ENCODE data around the gene MTREX. TPM values are rescaled to one million over a fixed set of nuclear protein-coding genes. Genes with fewer than 3 reads are reported as not detected.

MTREX gene
- total RNA-seq, 4 donors from 2014 or later = 50.7 to 68.3 (median 64.1) TPM

GRCh38 chr5:55416306-55416705 is 108.5 kb downstream of the MTREX start:
- DNase-seq (ENCODE audit: low spot score in 2 of 2) = no peak
- TF ChIP-seq POLR2A (IDR thresholded peaks at IDR 0.05) (no peak), CTCF (IDR thresholded peaks at IDR 0.05) (no peak)
- intact Hi-C loops (cut with DNase I; ENCODE audit: low total_unique reads) = no loop called here
- no peak overlapping the region for H3K4me3 ChIP-seq (ENCODE audit: low read depth, poor library complexity, severe bottlenecking)

GRCh38 chr5:55418994-55419968 is 111.5 kb downstream of the MTREX start:
- H3K4me3 ChIP-seq (ENCODE audit: low read depth, poor library complexity, severe bottlenecking) = no peak overlapping the region
- DNase-seq (ENCODE audit: low spot score in 2 of 2) = no peak
- intact Hi-C loops (cut with DNase I; ENCODE audit: low total_unique reads) = no loop called here
- no peak for TF ChIP-seq CTCF (IDR thresholded peaks at IDR 0.05)
- no peak for TF ChIP-seq POLR2A (IDR thresholded peaks at IDR 0.05)

- no peak for DNase-seq (ENCODE audit: low spot score in 2 of 2)
- TF ChIP-seq CTCF (IDR thresholded peaks at IDR 0.05) (no peak), POLR2A (IDR thresholded peaks at IDR 0.05) (no peak)
- H3K4me3 ChIP-seq (ENCODE audit: low read depth, poor library complexity, severe bottlenecking) = no peak overlapping the region
- intact Hi-C loops (cut with DNase I; ENCODE audit: low total_unique reads) = no loop called here
- 85 to 86% methylated on average over 4 of the region's 4 CpGs for WGBS, 2 donors
Observed at GRCh38 chr5:55421074-55421529, 113.3 kb downstream of the MTREX start.

GRCh38 chr5:55426455-55426854 is 118.7 kb downstream of the MTREX start:
- TF ChIP-seq POLR2A (IDR thresholded peaks at IDR 0.05) (no peak), CTCF (IDR thresholded peaks at IDR 0.05) (no peak)
- no peak overlapping the region for H3K4me3 ChIP-seq (ENCODE audit: low read depth, poor library complexity, severe bottlenecking)
- 97 to 99% methylated on average over 4 of the region's 4 CpGs for whole genome bisulfite sequencing, 2 donors
- intact Hi-C loops (cut with DNase I; ENCODE audit: low total_unique reads) = no loop called here
- no peak for DNase-seq (ENCODE audit: low spot score in 2 of 2)

- DNase-seq (ENCODE audit: low spot score in 2 of 2) = no peak
- 73 to 86% methylated on average over 1 of the region's 1 CpG for whole genome bisulfite sequencing, 2 donors
- no peak overlapping the region for H3K4me3 ChIP-seq (ENCODE audit: low read depth, poor library complexity, severe bottlenecking)
- TF ChIP-seq POLR2A (IDR thresholded peaks at IDR 0.05) (no peak), CTCF (IDR thresholded peaks at IDR 0.05) (no peak)
- intact Hi-C loops (cut with DNase I; ENCODE audit: low total_unique reads) = no loop called here
Observed at GRCh38 chr5:55427157-55427556, 119.4 kb downstream of the MTREX start.
